Activated CD8-positive, alpha-beta memory T cell treated with anti-CD3 and anti-CD28 coated beads for 24 hours (primary cell): ENCODE measurements around the gene DPY19L2.
"Not testable (repeated sequence)": the region's sequence is repeated elsewhere in the genome, so short reads cannot be mapped to it uniquely, and the experiment has no call there.

ENCODE experiments used
- DNase-seq: peaks from one replicate; pipeline ENCODE4 v3.0.0-alpha.2; 2020

The DPY19L2 gene

GRCh38 chr12:63668028-63668799 lies at the start of gene DPY19L2:
Gene DPY19L2 (minus strand): TSS chr12:63668493. CDS start chr12:63668393, 100 bp downstream.
- DNase-seq: peak; percentile 82

- not testable (repeated sequence) for DNase-seq
These were observed 48.6 kb upstream of the DPY19L2 start for GRCh38 chr12:63716891-63717290.

- not testable (repeated sequence) for DNase-seq
These were observed 46.9 kb upstream of the DPY19L2 start for GRCh38 chr12:63715107-63715625.

- DNase-seq: not testable (repeated sequence)
These were observed 46.1 kb upstream of the DPY19L2 start for GRCh38 chr12:63714409-63714808.

GRCh38 chr12:63713681-63714075 lies 45.4 kb upstream of the DPY19L2 start:
- DNase-seq: not testable (repeated sequence)

- not testable (repeated sequence) for DNase-seq
These were observed 44.8 kb upstream of the DPY19L2 start for GRCh38 chr12:63712979-63713680.

- not testable (repeated sequence) for DNase-seq
These were observed 44.2 kb upstream of the DPY19L2 start for GRCh38 chr12:63712376-63712974.

GRCh38 chr12:63711339-63711738 lies 43.0 kb upstream of the DPY19L2 start:
- DNase-seq: not testable (repeated sequence)

- DNase-seq: no peak
These were observed 38.0 kb upstream of the DPY19L2 start for GRCh38 chr12:63706336-63706735.

- not testable (repeated sequence) for DNase-seq
These were observed 31.5 kb upstream of the DPY19L2 start for GRCh38 chr12:63699678-63700382.

GRCh38 chr12:63699011-63699410 lies 30.7 kb upstream of the DPY19L2 start:
- DNase-seq: not testable (repeated sequence)

GRCh38 chr12:63690837-63691236 lies 22.5 kb upstream of the DPY19L2 start:
- DNase-seq: not testable (repeated sequence)

GRCh38 chr12:63689141-63689540 lies 20.8 kb upstream of the DPY19L2 start:
- not testable (repeated sequence) for DNase-seq

- not testable (repeated sequence) for DNase-seq
These were observed 18.3 kb upstream of the DPY19L2 start for GRCh38 chr12:63686623-63687022.

GRCh38 chr12:63685789-63686188 lies 17.5 kb upstream of the DPY19L2 start:
- not testable (repeated sequence) for DNase-seq

GRCh38 chr12:63682617-63683016 lies 14.3 kb upstream of the DPY19L2 start:
- not testable (repeated sequence) for DNase-seq

GRCh38 chr12:63680758-63681157 lies 12.5 kb upstream of the DPY19L2 start:
- not testable (repeated sequence) for DNase-seq

- DNase-seq: not testable (repeated sequence)
These were observed 4.3 kb upstream of the DPY19L2 start for GRCh38 chr12:63672550-63672949.

GRCh38 chr12:63669936-63670335 lies 1.6 kb upstream of the DPY19L2 start:
- DNase-seq: not testable (repeated sequence)

- not testable (repeated sequence) for DNase-seq
These were observed 1.1 kb upstream of the DPY19L2 start for GRCh38 chr12:63669427-63669826.

- DNase-seq: peak; percentile 67
These were observed 590 bp upstream of the DPY19L2 start for GRCh38 chr12:63668800-63669365.

- DNase-seq: not testable (repeated sequence)
These were observed 5.3 kb downstream of the DPY19L2 start for GRCh38 chr12:63663005-63663404.
